Medulla oblongata (tissue), 1 donor: ENCODE data around the gene LYAR.

ENCODE experiments used
- DNase-seq: peaks from one replicate; pipeline ENCODE4 v3.0.0-alpha.2; 2015; ENCODE audit errors: extremely low spot score

LYAR gene

GRCh38 chr4:4289941-4290850 is at the start of gene LYAR, which contains the start of gene ZBTB49:
Gene LYAR, minus strand, starts transcription at chr4:4290154. Its CDS starts 6,412 bp downstream, at chr4:4283742.
Gene ZBTB49, plus strand, starts transcription at chr4:4290251. Its CDS starts 9,695 bp downstream, at chr4:4299946.
- peak; percentile 94 for DNase-seq

DNA sequence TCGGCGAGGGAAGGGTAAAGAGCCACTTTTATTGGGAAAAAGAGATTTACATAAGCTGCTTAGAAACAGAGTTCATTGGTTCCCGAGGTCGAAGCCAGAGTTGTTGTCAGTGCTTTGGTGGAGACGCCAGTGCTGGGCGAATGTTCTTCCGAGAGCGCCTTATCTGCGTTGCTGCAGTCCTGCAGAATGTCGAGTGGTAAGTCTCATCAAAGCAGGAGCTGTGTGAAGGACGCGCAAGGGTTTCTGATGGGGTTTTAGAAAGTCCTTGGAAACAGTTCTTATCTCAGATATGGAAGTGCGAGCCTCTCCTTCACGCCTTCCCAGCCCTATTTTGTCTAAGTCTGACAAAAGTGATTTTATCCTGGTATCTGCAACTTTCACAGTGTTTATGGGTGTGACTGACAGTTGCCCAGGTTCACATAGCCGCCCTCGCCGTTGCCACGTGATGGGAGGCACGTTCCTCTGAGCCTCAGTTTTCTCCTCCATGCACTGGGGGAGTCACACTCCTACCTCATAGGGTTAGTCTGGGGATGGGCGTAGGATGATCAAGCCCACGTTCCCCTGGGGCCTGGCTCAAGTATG is 49.6 kb upstream of the LYAR start:
- DNase-seq, result no peak

DNA sequence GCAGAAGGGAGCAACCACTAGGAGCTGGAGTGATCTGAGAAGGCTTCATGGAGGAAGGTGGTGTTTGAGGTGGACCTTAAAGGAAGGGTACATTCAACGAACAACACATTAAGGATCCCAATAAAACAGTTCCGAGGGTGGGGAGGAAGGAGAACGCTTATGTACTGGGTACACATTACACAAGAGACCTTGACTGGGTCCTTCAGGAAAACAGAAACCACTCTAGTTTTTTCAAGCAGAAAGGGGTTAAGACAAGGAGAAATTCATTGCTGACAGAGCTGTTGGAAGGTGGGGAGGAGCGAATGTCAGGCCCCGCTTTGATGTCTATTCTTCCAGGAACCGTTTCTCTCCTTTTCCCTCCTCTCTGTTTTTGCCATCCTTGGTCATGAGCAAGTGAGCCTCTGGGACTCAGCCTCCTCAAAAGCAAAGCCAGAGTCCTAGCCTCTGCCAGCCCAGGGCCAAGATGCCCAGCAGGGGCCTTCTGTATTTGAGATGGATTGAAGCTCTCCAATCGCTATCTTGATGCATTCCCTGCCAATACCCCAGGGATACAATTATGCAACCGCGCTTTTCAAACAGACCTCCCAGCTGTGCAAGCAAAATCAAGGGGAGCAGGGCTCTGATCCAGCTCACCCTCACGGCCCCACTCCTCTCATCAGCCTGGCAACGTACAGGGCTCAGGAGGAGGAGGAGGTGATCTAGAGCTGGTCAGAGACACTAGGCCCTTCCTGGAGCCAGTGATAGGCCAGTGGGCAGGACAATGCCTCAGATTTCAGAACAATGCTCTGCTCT is 48.5 kb upstream of the LYAR start:
- DNase-seq, result no peak

GRCh38 chr4:4334798-4335520 is 45.0 kb upstream of the LYAR start:
- peak; percentile 71 for DNase-seq

GRCh38 chr4:4333265-4333706 is 43.3 kb upstream of the LYAR start:
- DNase-seq, result no peak

DNA sequence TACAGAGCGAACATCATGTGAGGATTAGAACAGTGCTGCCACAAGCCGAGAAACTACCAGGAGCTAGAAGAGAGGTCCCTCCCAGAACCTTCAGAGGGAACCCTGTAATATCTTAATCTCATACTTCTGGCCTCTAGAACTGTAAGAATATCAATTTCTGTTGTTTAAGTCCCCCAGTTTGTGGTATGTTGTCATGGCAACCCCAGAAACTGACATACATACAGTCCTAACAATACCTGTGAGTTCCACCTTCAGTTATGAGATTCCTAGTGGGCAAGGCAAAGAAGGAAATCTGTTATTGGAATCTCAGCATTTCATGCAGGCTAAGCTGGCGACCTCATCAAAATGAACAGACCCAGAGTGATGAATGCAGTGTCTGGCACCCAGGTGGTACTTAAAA is 42.6 kb upstream of the LYAR start:
- DNase-seq, result no peak

- DNase-seq, result no peak
These were observed 40.8 kb upstream of the LYAR start for GRCh38 chr4:4330794-4331193.

GRCh38 chr4:4329496-4329895 is 39.5 kb upstream of the LYAR start:
- DNase-seq, result no peak

GRCh38 chr4:4328840-4329239 is 38.9 kb upstream of the LYAR start:
- DNase-seq, result no peak

DNA sequence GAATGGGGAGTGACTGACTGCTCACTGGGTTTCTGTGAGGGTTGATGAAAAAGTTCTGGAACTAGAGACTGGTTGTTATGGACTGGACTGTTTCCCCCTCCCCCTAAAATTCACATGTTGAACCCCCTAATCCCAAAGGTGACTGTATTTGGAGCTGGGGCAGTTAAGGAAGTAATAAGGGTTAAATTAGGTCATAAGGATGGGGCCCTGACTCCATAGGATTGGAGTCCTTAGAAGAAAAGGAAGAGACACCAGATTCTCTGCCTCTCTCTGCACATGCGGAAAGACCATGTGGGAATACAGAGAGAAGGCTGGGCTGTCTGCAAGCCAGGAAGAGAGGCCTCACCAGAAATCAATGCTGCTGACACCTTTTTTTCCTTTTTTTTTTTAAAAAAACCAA is 38.3 kb upstream of the LYAR start:
- DNase-seq, result no peak

DNA sequence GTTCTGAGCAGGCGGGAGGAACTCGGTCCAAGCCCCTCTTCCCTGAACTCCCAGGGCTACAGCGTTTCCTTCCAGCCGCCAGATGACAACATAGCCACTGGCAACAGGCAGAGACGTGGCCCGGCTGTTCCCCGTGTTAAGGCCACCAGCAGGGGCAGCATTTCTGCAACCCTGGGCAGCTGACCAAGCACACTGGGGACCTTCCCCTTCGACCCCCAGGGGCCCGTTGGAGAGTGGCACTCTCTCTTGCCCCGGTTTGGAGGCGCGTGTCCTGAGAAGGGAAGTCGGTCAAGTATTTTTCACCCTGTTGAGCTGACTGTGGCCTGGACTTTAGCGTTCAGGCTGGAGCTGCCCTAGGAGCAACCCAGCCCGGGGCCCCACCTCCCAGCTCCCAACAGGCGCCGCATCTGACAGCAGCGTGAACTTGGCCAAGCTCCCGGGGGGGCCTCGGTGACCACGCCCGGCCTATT is 37.7 kb upstream of the LYAR start:
- DNase-seq, result no peak

GRCh38 chr4:4326166-4326565 is 36.2 kb upstream of the LYAR start:
- DNase-seq, result no peak

DNA sequence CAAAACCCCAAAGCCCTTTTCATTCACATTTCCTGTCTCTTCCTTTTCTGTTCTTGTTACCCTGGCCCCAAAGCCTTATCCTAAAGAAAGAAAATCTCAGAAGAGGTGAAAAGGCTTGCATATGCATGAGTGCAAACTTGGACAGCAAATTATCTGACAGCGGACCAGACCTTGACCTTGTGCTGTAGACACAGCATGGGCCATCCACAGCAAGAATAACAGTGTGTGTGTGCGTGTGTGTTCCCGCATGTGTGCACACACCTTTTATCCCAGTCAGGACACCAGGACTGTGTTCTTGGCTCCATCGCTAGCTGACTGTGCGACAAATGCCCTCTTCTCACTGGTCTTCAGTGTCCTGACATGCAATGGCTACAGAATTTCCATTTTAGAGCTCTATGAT is 35.4 kb upstream of the LYAR start:
- no peak for DNase-seq

- no peak for DNase-seq
These were observed 34.0 kb upstream of the LYAR start for GRCh38 chr4:4323705-4324534.

DNA sequence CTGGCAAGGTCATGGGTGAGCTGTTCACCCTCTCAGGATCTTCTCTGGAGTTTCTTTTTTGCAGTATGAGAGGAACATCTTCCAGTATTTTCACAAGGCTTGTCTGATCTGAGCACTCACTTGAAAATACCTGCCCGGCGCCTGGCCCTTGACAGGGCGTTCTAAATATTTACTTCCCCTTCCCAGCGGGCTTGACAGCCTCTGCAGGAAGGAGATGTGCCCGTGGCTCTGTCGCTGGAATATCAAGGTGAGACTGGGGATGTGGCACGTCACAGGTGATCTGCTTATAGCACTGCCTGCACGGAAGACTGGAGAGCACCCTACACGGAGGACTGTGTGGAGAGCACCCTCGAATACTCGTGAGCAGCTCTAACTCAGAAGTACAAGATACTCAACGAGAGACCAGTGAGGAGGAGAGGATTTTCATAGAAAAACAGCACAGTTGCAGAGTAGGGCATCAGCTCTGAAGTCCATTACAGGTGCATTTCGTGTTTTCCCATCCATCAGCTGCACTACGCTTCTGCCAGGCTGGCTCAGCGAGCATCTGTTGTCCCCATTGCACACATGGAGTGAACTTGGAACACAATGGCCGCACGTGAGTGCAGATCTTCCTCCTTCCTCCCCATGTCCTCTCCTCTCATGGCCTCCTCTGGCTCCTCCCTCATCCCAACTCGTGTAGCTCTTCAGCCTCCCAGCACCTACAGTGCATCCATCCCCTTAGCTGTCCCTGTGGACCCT is 32.2 kb upstream of the LYAR start:
- DNase-seq, result no peak

DNA sequence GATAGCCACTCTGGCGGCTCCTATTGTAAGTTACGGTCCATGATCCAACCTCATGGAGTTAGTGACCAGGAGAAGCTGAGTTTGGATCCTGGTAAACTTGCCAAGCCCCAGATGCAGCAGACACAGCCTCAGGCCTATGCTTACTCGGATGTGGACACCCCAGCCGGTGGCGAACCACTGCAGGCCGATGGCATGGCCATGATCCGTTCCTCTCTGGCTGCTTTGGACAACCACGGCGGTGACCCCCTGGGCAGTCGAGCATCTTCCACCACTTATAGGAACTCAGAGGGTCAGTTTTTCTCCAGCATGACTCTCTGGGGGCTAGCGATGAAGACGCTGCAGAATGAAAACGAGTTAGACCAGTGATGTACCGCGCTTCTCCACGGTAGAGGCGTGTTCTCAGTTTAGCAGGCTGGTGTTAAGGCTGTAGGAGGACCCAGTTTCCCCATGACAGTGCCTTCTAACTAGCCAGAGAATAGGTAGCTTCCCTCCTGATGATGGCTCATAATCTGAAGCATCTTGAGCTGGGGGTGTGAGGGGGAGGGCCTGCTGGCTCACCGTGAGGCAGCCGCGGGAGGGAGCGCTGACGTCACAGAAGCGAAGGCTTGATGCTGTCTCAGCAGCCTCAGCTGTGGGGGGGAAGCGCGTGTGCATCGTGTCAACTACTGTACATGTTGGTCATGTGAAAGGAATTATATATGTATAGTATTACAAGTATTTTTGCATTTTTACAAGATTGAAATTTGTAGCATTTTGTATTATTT is 31.2 kb upstream of the LYAR start:
- no peak for DNase-seq

DNA sequence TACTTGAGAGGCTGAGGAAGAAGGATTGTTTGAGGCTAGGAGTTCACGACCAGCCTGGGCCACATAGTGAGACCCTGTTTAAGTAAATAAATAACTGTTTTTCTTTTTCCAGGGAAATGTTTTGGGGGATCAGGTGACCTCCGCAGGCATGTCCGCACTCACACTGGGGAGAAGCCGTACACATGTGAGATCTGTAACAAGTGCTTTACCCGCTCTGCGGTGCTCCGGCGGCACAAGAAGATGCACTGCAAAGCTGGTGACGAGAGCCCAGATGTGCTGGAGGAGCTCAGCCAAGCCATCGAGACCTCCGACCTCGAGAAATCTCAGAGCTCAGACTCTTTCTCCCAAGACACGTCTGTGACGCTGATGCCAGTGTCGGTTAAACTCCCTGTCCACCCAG is 30.6 kb upstream of the LYAR start:
- DNase-seq, result no peak

GRCh38 chr4:4317496-4318232 is 27.7 kb upstream of the LYAR start:
- DNase-seq, result no peak

GRCh38 chr4:4316150-4316495 is 26.2 kb upstream of the LYAR start:
- DNase-seq, result no peak
